HepG2 (cell line): ENCODE measurements around the gene KDM5B. TPM values are rescaled to one million over a fixed set of nuclear protein-coding genes. Genes with fewer than 3 reads are reported as not detected.

Experiments
- ATAC-seq: fragments of 200-7000 bp; cut with Tn5 transposase; 3 replicates; pipeline ENCODE4 v1.9.1; 2020; ENCODE audit warnings: mild to moderate bottlenecking, moderate library complexity
- BruUV-seq: library from RNA; stranded (reverse); fragments of 400-500 nt; replicated peaks from 2 replicates; lab custom pipeline; 2021; lab: Mats Ljungman, UMichigan
- CTCF ChIA-PET: fragments of 300-600 bp; formaldehyde crosslinking; extraction: SDS; loops from one replicate; lab custom pipeline; 2021; ENCODE audit warnings: low total read pairs, inconsistent platforms, low intra/inter-chr PET ratio; lab: Yijun Ruan, JAX
- POLR2A ChIA-PET: fragments of 350-600 bp; sonication (Branson Sonifier 250); formaldehyde crosslinking; loops from one replicate; lab custom pipeline; 2020; ENCODE audit warnings: antibody characterized with exemption, inconsistent platforms; lab: Yijun Ruan, JAX
- DNase-seq: peaks from one replicate; pipeline ENCODE4 v3.0.0-alpha.2; 2015; ENCODE audit warnings: low spot score
- FAIRE-seq: peaks from 3 replicates; lab custom pipeline; 2011; peaks lifted over from hg19 to GRCh38; lab: Jason Lieb, UNC
- H2AFZ ChIP-seq: one replicate; pipeline ENCODE4 v1.6.1; 2011; ENCODE audit warnings: low read length, inconsistent platforms
- H3K27ac ChIP-seq: fragments of 300-600 bp; 3 replicates; pipeline ENCODE4 v1.8.0; 2011; ENCODE audit warnings: mixed run types, mild to moderate bottlenecking, mixed read lengths, low read length, inconsistent platforms; ENCODE audit not compliant: insufficient read depth; ENCODE audit errors: extremely low read length
- H3K27me3 ChIP-seq, 2 experiments: fragments of 200-600 bp in 1 of 2; 2 replicates in 1 of 2; 3 replicates in 1 of 2; pipeline versions ENCODE4 v1.6.0 to v1.8.0; 2011; ENCODE audit warnings: low read length in 2 of 2, mild to moderate bottlenecking in 2 of 2, moderate library complexity in 2 of 2, inconsistent platforms in 1 of 2; ENCODE audit not compliant: insufficient read depth in 2 of 2, control insufficient read depth in 1 of 2
- H3K36me3 ChIP-seq, 2 experiments: fragments of 200-600 bp in 1 of 2; replicated peaks in 1 of 2; 2 replicates in 1 of 2; 3 replicates in 1 of 2; pipeline versions ENCODE4 v1.5.1 to v1.8.0; 2011; ENCODE audit warnings: low read length in 2 of 2, inconsistent platforms in 1 of 2; ENCODE audit not compliant: insufficient read depth in 2 of 2, control insufficient read depth in 1 of 2
- H3K4me1 ChIP-seq: 2 replicates; pipeline ENCODE4 v1.5.1; 2012; ENCODE audit warnings: low read length, inconsistent platforms; ENCODE audit not compliant: insufficient read depth
- H3K4me2 ChIP-seq: 2 replicates; pipeline ENCODE4 v1.6.0; 2011; ENCODE audit warnings: low read depth, low read length, inconsistent platforms
- H3K4me3 ChIP-seq, 3 experiments: fragments of 200-600 bp in 1 of 3; sonication (generic), shearing (Covaris generic) in 1 of 3; replicated peaks in 1 of 3; 2 replicates each; pipeline ENCODE4 v1.5.1; 2011 to 2016; ENCODE audit warnings: low read length in 3 of 3, inconsistent platforms in 2 of 3, low read depth in 2 of 3, mild to moderate bottlenecking in 2 of 3, control low read depth in 1 of 3, mixed read lengths in 1 of 3; ENCODE audit not compliant: insufficient read depth in 1 of 3
- H3K79me2 ChIP-seq: one replicate; pipeline ENCODE4 v1.6.1; 2011; ENCODE audit warnings: low read length, inconsistent platforms; ENCODE audit not compliant: insufficient read depth
- H3K9ac ChIP-seq: 2 replicates; pipeline ENCODE4 v1.6.0; 2011; ENCODE audit warnings: mild to moderate bottlenecking, low read depth, low read length, inconsistent platforms; ENCODE audit not compliant: insufficient read depth
- H3K9me3 ChIP-seq: 2 replicates; pipeline ENCODE4 v1.5.1; 2012; ENCODE audit warnings: mild to moderate bottlenecking, low read length
- H4K20me1 ChIP-seq: 2 replicates; pipeline ENCODE4 v1.6.0; 2011; ENCODE audit warnings: inconsistent platforms, mild to moderate bottlenecking, low read length, moderate library complexity; ENCODE audit not compliant: insufficient read depth
- MATR3 ChIP-seq: sonication (generic); formaldehyde crosslinking; IDR thresholded peaks from 2 replicates; pipeline ENCODE4 v1.4.0; 2020; ENCODE audit warnings: missing genetic modification reagents
- SUZ12 ChIP-seq: fragments of 150-350 bp; IDR thresholded peaks from 2 replicates; pipeline ENCODE4 v1.6.1; 2014; ENCODE audit warnings: low read depth, low read length
- ZMYM4 ChIP-seq: sonication (generic); formaldehyde crosslinking; IDR thresholded peaks from 2 replicates; pipeline ENCODE4 v1.8.1; 2023; ENCODE audit warnings: mild to moderate bottlenecking, missing genetic modification reagents
- ZNF549 ChIP-seq: sonication (generic); formaldehyde crosslinking; IDR thresholded peaks from 2 replicates; pipeline ENCODE4 v1.5.0; 2020; ENCODE audit warnings: missing genetic modification reagents
- WGBS: methylation state at CpG from one replicate; pipeline ENCODE4 v1.1.6; 2017; ENCODE audit warnings: low lambda C conversion rate; 5-methylcytosine and 5-hydroxymethylcytosine counted together
- in situ Hi-C: cut with HindIII; loops from 2 replicates; pipeline ENCODE4 v1.10.0; 2017; ENCODE audit warnings: low pct_unique_long_range_greater_than_20kb; ENCODE audit not compliant: extremely low pct_ligation_motif_present
- intact Hi-C: fragments of 100-400 bp; cut with micrococcal nuclease; formaldehyde crosslinking; loops from one replicate; pipeline ENCODE4 v1.10.0; 2022; ENCODE audit not compliant: unreplicated experiment
- polyA plus RNA-seq, 8 experiments: library from polyadenylated mRNA; depleted of rRNA in 3 of 8; stranded (reverse) in 7 of 8; unstranded in 1 of 8; fragments of >200 nt; fragmentation: Illumina TruSeq in 4 of 8; extraction: Trizol in 4 of 8; gene quantifications; 2 replicates each; pipeline versions ENCODE4 v1.2.1 to v1.2.3, GENCODE V29; 2011 to 2016; ENCODE audit warnings: low read depth in 4 of 8, missing spikeins in 1 of 8, mixed read lengths in 1 of 8; ENCODE audit not compliant: insufficient read depth in 1 of 8
- total RNA-seq, 5 experiments: library from RNA; depleted of rRNA; stranded (reverse); fragments of >200 nt; fragmentation: Illumina TruSeq; extraction: Trizol; gene quantifications; 2 replicates each; pipeline ENCODE4 v1.2.3, GENCODE V29; 2016; ENCODE audit warnings: low read depth in 1 of 5
- TF ChIP-seq, protein P1 (sequence below): sonication (generic); formaldehyde crosslinking; IDR thresholded peaks from 2 replicates; pipeline ENCODE4 v1.4.0; 2020; ENCODE audit warnings: missing genetic modification reagents
- TF ChIP-seq, protein P2 (sequence below): sonication (generic); formaldehyde crosslinking; IDR thresholded peaks from 2 replicates; pipeline ENCODE4 v1.4.0; 2020; ENCODE audit warnings: missing genetic modification reagents, borderline replicate concordance

The KDM5B gene
- total and polyA plus RNA-seq, 2 of the 13 experiments (the other 11 are each of a cell fraction or from before 2014, with no cell fraction given): 34.2 to 35.4 TPM

DNA sequence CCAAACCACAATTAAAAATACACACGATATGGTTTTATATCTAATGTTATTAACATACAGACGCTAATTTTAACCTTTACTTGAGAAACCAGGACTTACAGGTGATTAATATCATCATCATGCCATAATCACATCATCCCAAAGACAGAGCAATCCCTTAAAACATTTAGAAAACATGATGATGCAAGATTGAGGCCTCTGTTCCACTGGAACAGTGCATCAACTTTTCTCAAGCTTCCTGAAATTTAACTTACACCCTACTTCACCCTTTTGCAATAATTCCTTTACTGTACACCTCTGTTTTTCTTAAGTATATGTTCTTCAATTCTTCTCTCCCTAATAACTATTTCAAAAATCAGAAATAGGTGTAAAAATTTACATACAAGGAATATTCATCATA, 38.1 kb downstream of the KDM5B start:
- FAIRE-seq (no peak), ATAC-seq (no peak), DNase-seq (no peak)
- Histone ChIP-seq H3K4me1 (no peaks in the 10 kb centered on the region), H3K79me2 (no peaks in the 10 kb centered on the region), H3K9me3 (no peaks in the 10 kb centered on the region), H3K9ac (no peak overlapping the region), H3K36me3 (peaks cover 20 to 74% of the 10 kb centered on the region in 2 experiments), H3K4me3 (no peak overlapping the region), H3K27ac (no peak overlapping the region), H3K4me2 (no peak overlapping the region), H2AFZ (no peak overlapping the region), H4K20me1 (no peaks in the 10 kb centered on the region), H3K27me3 (no peaks in the 10 kb centered on the region; a peak in 1 of 5 replicates)
- intact Hi-C loops (no loop called here), in situ Hi-C loops (no loop called here)
- BruUV-seq: no TSS peak
- WGBS: 94% methylated on average over 2 of the region's 2 CpGs
- TF ChIP-seq MATR3 (CRISPR knock-in tag) (no peak), SUZ12 (no peak), ZMYM4 (CRISPR knock-in tag) (no peak), ZNF549 (no peak)
- TF ChIP-seq, protein P1, sequence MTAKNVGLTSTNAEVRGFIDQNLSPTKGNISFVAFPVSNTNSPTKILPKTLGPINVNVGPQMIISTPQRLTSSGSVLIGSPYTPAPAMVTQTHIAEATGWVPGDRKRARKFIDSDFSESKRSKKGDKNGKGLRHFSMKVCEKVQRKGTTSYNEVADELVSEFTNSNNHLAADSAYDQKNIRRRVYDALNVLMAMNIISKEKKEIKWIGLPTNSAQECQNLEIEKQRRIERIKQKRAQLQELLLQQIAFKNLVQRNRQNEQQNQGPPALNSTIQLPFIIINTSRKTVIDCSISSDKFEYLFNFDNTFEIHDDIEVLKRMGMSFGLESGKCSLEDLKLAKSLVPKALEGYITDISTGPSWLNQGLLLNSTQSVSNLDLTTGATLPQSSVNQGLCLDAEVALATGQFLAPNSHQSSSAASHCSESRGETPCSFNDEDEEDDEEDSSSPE (CRISPR knock-in tag): no peak
- TF ChIP-seq, protein P2, sequence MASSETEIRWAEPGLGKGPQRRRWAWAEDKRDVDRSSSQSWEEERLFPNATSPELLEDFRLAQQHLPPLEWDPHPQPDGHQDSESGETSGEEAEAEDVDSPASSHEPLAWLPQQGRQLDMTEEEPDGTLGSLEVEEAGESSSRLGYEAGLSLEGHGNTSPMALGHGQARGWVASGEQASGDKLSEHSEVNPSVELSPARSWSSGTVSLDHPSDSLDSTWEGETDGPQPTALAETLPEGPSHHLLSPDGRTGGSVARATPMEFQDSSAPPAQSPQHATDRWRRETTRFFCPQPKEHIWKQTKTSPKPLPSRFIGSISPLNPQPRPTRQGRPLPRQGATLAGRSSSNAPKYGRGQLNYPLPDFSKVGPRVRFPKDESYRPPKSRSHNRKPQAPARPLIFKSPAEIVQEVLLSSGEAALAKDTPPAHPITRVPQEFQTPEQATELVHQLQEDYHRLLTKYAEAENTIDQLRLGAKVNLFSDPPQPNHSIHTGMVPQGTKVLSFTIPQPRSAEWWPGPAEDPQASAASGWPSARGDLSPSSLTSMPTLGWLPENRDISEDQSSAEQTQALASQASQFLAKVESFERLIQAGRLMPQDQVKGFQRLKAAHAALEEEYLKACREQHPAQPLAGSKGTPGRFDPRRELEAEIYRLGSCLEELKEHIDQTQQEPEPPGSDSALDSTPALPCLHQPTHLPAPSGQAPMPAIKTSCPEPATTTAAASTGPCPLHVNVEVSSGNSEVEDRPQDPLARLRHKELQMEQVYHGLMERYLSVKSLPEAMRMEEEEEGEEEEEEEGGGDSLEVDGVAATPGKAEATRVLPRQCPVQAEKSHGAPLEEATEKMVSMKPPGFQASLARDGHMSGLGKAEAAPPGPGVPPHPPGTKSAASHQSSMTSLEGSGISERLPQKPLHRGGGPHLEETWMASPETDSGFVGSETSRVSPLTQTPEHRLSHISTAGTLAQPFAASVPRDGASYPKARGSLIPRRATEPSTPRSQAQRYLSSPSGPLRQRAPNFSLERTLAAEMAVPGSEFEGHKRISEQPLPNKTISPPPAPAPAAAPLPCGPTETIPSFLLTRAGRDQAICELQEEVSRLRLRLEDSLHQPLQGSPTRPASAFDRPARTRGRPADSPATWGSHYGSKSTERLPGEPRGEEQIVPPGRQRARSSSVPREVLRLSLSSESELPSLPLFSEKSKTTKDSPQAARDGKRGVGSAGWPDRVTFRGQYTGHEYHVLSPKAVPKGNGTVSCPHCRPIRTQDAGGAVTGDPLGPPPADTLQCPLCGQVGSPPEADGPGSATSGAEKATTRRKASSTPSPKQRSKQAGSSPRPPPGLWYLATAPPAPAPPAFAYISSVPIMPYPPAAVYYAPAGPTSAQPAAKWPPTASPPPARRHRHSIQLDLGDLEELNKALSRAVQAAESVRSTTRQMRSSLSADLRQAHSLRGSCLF (CRISPR knock-in tag): no peak
- POLR2A ChIA-PET: no interaction called here
- CTCF ChIA-PET: no interaction called here
